GM18858 (cell line): ENCODE measurements around the gene MUC7.
"Not testable (repeated sequence)": the region's sequence is repeated elsewhere in the genome, so short reads cannot be mapped to it uniquely, and the experiment has no call there.

Experiments used
- ATAC-seq: cut with Tn5 transposase; IDR thresholded peaks from one replicate; pipeline ENCODE4 v1.9.1; 2021; ENCODE audit not compliant: unreplicated experiment

Gene MUC7

GRCh38 chr4:70471897-70472296, at the start of gene MUC7:
Gene MUC7 (plus strand): TSS chr4:70472197. CDS start chr4:70474022, 1,825 bp downstream.
- ATAC-seq = no peak

- ATAC-seq = no peak
These were observed 46.7 kb upstream of the MUC7 start for GRCh38 chr4:70425306-70425705.

GRCh38 chr4:70426789-70427188, 45.2 kb upstream of the MUC7 start:
- ATAC-seq = peak; percentile 57

GRCh38 chr4:70437197-70437596, 34.8 kb upstream of the MUC7 start:
- ATAC-seq = no peak

GRCh38 chr4:70442474-70442873, 29.5 kb upstream of the MUC7 start:
- ATAC-seq = no peak

- no peak for ATAC-seq
These were observed 28.7 kb upstream of the MUC7 start for GRCh38 chr4:70443329-70443728.

- ATAC-seq = peak; percentile 86
These were observed 22.8 kb upstream of the MUC7 start for GRCh38 chr4:70449220-70449619.

- ATAC-seq = no peak
These were observed 19.1 kb upstream of the MUC7 start for GRCh38 chr4:70452946-70453345.

- ATAC-seq = peak; percentile 47
These were observed 8.7 kb upstream of the MUC7 start for GRCh38 chr4:70463335-70463734.

- ATAC-seq = no peak
These were observed 1.7 kb downstream of the MUC7 start for GRCh38 chr4:70473679-70474078.

- ATAC-seq = no peak
These were observed 16.8 kb downstream of the MUC7 start for GRCh38 chr4:70488748-70489147.

GRCh38 chr4:70496231-70496630, 24.2 kb downstream of the MUC7 start:
- ATAC-seq = no peak

- not testable (repeated sequence) for ATAC-seq
These were observed 29.8 kb downstream of the MUC7 start for GRCh38 chr4:70501838-70502237.

- no peak for ATAC-seq
These were observed 32.7 kb downstream of the MUC7 start for GRCh38 chr4:70504733-70505132.

GRCh38 chr4:70505151-70505748, 33.3 kb downstream of the MUC7 start:
- ATAC-seq = peak; percentile 92

- no peak for ATAC-seq
These were observed 36.8 kb downstream of the MUC7 start for GRCh38 chr4:70508801-70509200.

- no peak for ATAC-seq
These were observed 39.4 kb downstream of the MUC7 start for GRCh38 chr4:70511365-70511764.

GRCh38 chr4:70515367-70516250, 43.6 kb downstream of the MUC7 start:
- ATAC-seq = no peak

GRCh38 chr4:70518269-70518668, 46.3 kb downstream of the MUC7 start, which contains the start of gene AMTN:
Gene AMTN (plus strand): TSS chr4:70518569. CDS start chr4:70518778, 209 bp downstream.
- no peak for ATAC-seq

- ATAC-seq = no peak
These were observed 46.7 kb downstream of the MUC7 start for GRCh38 chr4:70518716-70519115.

GRCh38 chr4:70522626-70523025, 50.6 kb downstream of the MUC7 start:
- no peak for ATAC-seq

GRCh38 chr4:70530997-70531396, 59.0 kb downstream of the MUC7 start:
- no peak for ATAC-seq
